Astrocyte (in vitro differentiated cells and primary cell): ENCODE results near the gene C2CD4C.

Experiments used
- CTCF ChIP-seq: IDR thresholded peaks from 2 replicates; pipeline ENCODE4 v1.5.1; 2011; ENCODE audit warnings: low read depth, mild to moderate bottlenecking, inconsistent platforms, low read length, moderate library complexity; ENCODE audit not compliant: insufficient read depth
- EZH2 ChIP-seq: IDR thresholded peaks from 2 replicates; pipeline ENCODE4 v1.6.1; 2012; ENCODE audit warnings: mild to moderate bottlenecking, low read length, inconsistent platforms; ENCODE audit not compliant: insufficient read depth

GRCh38 chr19:372306-372890 lies 36.5 kb downstream of the C2CD4C start:
- TF ChIP-seq CTCF (no peak), EZH2 (no peak)
